ENCODE measurements around the gene ARRDC5. TPM values are rescaled to one million over a fixed set of nuclear protein-coding genes. Genes with fewer than 3 reads are reported as not detected.
A peak's percentile ranks its signal among the peaks of the same experiment; 100 is the strongest.

ARRDC5 gene
- polyA plus RNA-seq, 3 donors: 0.46 to 3.9 (median 1.0) TPM

- H2AFZ ChIP-seq (ENCODE audit: insufficient read depth, low read depth, low read length, poor library complexity, severe bottlenecking): peak overlapping the region; percentile 63
- peaks cover 0 to 6% of the 10 kb centered on the region in 2 donors for H3K36me3 ChIP-seq (replicated peaks in 1 of 2; ENCODE audit: control insufficient read depth in 1 of 2, insufficient read depth in 2 of 2, low read length in 2 of 2)
- WGBS (ENCODE audit: insufficient coverage): 53% methylated on average over 8 of the region's 15 CpGs
- Mint-ChIP-seq H3K27ac (peak overlapping the region; percentile 75 to 89 (median 84)), H3K36me3 (peaks cover 9 to 21% of the 10 kb centered on the region in 2 donors), H3K9me3 (no peaks in the 10 kb centered on the region), H3K4me3 (peak overlapping the region; percentile 90 to 91), H3K27me3 (ENCODE audit: low read depth in 3 of 3) (peaks cover 0 to 6% (median 0%) of the 10 kb centered on the region in 3 donors), H3K4me1 (peaks cover 66% of the 10 kb centered on the region)
- H3K4me2 ChIP-seq (replicated peaks; ENCODE audit: extremely low read depth, low read length, poor library complexity, severe bottlenecking): peak overlapping the region; percentile 89
- peaks cover 56% of the 10 kb centered on the region for H4K20me1 ChIP-seq (ENCODE audit: insufficient read depth, low read length)
- peaks cover 61 to 71% of the 10 kb centered on the region in 2 donors for H3K4me1 ChIP-seq (ENCODE audit: control insufficient read depth in 1 of 2, insufficient read depth in 2 of 2, low read length in 2 of 2)
- peaks cover 80% of the 10 kb centered on the region for H3K79me2 ChIP-seq (ENCODE audit: insufficient read depth, low read length)
- TF ChIP-seq CTCF (IDR thresholded peaks at IDR 0.05): no peak
- intact Hi-C loops (cut with micrococcal nuclease): loop anchor here (2.0 to 10.0 kb wide), 6 partner anchors 39 to 187 kb away; no protein-coding TSS in a partner anchor
- no peak for DNase-seq
- peak overlapping the region; percentile 54 for H3K9ac ChIP-seq (ENCODE audit: insufficient read depth, low read length, poor library complexity, severe bottlenecking)
- peak overlapping the region; percentile 43 to 91 for H3K27ac ChIP-seq (ENCODE audit: low read depth in 1 of 2, low read length in 2 of 2)
- H3K4me3 ChIP-seq (replicated peaks in 1 of 3; ENCODE audit: low read depth in 2 of 3, low read length in 3 of 3): peak overlapping the region; percentile 46 to 79 (median 61)
- H3K9me3 ChIP-seq (replicated peaks in 1 of 2; ENCODE audit: control insufficient read depth in 1 of 2, insufficient read depth in 1 of 2, low read length in 2 of 2): no peaks in the 10 kb centered on the region
- H3K27me3 ChIP-seq (ENCODE audit: control insufficient read depth in 2 of 2, insufficient read depth in 2 of 2, low read length in 2 of 2): no peaks in the 10 kb centered on the region
Observed at GRCh38 chr19:4911314-4911713, 8.6 kb upstream of the ARRDC5 start.

GRCh38 chr19:4910594-4911281, 8.0 kb upstream of the ARRDC5 start:
- Mint-ChIP-seq H3K4me1 (peaks cover 62% of the 10 kb centered on the region), H3K27me3 (ENCODE audit: low read depth in 3 of 3) (peaks cover 0 to 6% (median 0%) of the 10 kb centered on the region in 3 donors), H3K36me3 (peaks cover 10 to 21% of the 10 kb centered on the region in 2 donors), H3K4me3 (peak overlapping the region; percentile 90 to 91), H3K9me3 (no peaks in the 10 kb centered on the region), H3K27ac (peak overlapping the region; percentile 69 to 89 (median 84))
- no peak for TF ChIP-seq CTCF (IDR thresholded peaks at IDR 0.05)
- Histone ChIP-seq H3K4me1 (ENCODE audit: control insufficient read depth in 1 of 2, insufficient read depth in 2 of 2, low read length in 2 of 2) (peaks cover 57 to 67% of the 10 kb centered on the region in 2 donors), H3K79me2 (ENCODE audit: insufficient read depth, low read length) (peaks cover 74% of the 10 kb centered on the region), H4K20me1 (ENCODE audit: insufficient read depth, low read length) (peaks cover 62% of the 10 kb centered on the region), H3K27ac (ENCODE audit: low read depth in 1 of 2, low read length in 2 of 2) (peak overlapping the region; percentile 43 to 91), H3K27me3 (ENCODE audit: control insufficient read depth in 2 of 2, insufficient read depth in 2 of 2, low read length in 2 of 2) (no peaks in the 10 kb centered on the region), H2AFZ (ENCODE audit: insufficient read depth, low read depth, low read length, poor library complexity, severe bottlenecking) (peak overlapping the region; percentile 63), H3K9ac (ENCODE audit: insufficient read depth, low read length, poor library complexity, severe bottlenecking) (peak overlapping the region; percentile 54), H3K9me3 (replicated peaks in 1 of 2; ENCODE audit: control insufficient read depth in 1 of 2, insufficient read depth in 1 of 2, low read length in 2 of 2) (no peaks in the 10 kb centered on the region), H3K4me3 (replicated peaks in 1 of 3; ENCODE audit: low read depth in 2 of 3, low read length in 3 of 3) (peak overlapping the region; percentile 46 to 79 (median 61)), H3K36me3 (replicated peaks in 1 of 2; ENCODE audit: control insufficient read depth in 1 of 2, insufficient read depth in 2 of 2, low read length in 2 of 2) (peaks cover 0 to 6% of the 10 kb centered on the region in 2 donors), H3K4me2 (replicated peaks; ENCODE audit: extremely low read depth, low read length, poor library complexity, severe bottlenecking) (peak overlapping the region; percentile 89)
- intact Hi-C loops (cut with micrococcal nuclease): loop anchor here (1.0 to 10.0 kb wide), 7 partner anchors 38 to 186 kb away; no protein-coding TSS in a partner anchor
- 9% methylated on average over 22 of the region's 23 CpGs for WGBS (ENCODE audit: insufficient coverage)
- DNase-seq: peak; percentile 24 to 51 (median 44)
